A673 (cell line): ENCODE results near the gene SCAMP3.
"Not testable (repeated sequence)": the region's sequence is repeated elsewhere in the genome, so short reads cannot be mapped to it uniquely, and the experiment has no call there.

ENCODE experiments used
- CTCF ChIP-seq: fragments of 300-800, 200-600 bp; sonication (generic); conservative IDR thresholded peaks from 2 replicates; pipeline ENCODE4 v1.5.1; 2017; ENCODE audit warnings: low read depth, mild to moderate bottlenecking, antibody characterized with exemption, low read length, moderate library complexity, mixed read lengths
- EZH2 ChIP-seq: fragments of 200-600 bp; sonication (generic); IDR thresholded peaks from 2 replicates; pipeline ENCODE4 v1.6.1; 2017; ENCODE audit warnings: borderline replicate concordance, low read depth, mild to moderate bottlenecking, mixed read lengths, antibody characterized with exemption, low read length; ENCODE audit not compliant: poor library complexity, severe bottlenecking

DNA sequence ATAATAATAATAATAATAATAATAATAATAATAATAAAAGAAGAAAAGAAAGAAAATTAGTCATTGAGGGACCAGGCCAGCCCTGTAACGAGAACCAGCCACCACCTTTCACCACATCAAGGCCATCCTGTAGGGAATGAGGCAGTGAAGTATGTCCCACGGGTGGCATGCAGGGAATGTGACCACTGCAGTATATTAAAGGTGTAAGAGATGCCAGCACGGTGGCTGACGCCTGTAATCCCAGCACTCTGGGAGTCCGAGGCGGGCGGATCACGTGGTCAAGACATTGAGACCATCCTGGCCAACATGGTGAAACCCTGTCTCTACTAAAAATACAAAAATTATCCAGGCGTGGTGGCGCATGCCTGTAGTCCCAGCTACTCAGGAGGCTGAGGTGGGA lies 28.8 kb upstream of the SCAMP3 start:
- not testable (repeated sequence) for TF ChIP-seq CTCF, EZH2
